NCI-H748 treated with DMSO at 0.1 percent for 48 hours (cell line): ENCODE data around the gene ZBTB24.
A peak's percentile ranks its signal among the peaks of the same experiment; 100 is the strongest.

Experiments
- DNase-seq: peaks from one replicate; lab custom pipeline; 2025; lab: John Stamatoyannopoulos, UW

The ZBTB24 gene

GRCh38 chr6:109449795-109450673 lies 33.0 kb downstream of the ZBTB24 start:
- no peak for DNase-seq

- no peak for DNase-seq
Measured at GRCh38 chr6:109449064-109449794, 33.8 kb downstream of the ZBTB24 start.

DNA sequence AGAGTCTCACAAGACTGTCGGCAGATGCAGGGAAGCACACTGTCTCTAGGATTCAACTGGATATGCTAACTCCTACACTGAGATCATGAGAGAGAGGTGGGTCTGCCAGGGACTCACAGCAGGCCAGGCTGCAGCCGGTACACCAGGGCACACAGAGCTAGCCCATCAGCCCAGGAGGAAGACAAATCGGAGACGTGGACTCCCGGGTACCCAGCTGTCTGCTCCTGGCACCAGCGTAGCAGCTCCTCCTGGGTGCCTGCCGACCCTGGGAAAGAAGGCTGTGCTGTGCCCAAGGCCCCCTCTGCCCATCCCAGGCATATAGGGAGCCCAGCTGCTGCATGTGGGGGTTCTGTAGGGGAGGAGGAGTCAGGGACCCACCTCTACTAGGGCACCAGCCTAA lies 34.4 kb downstream of the ZBTB24 start:
- DNase-seq, result no peak

- DNase-seq, result no peak
Measured at GRCh38 chr6:109447878-109448555, 35.0 kb downstream of the ZBTB24 start.

GRCh38 chr6:109447087-109447486 lies 35.9 kb downstream of the ZBTB24 start:
- no peak for DNase-seq

GRCh38 chr6:109446541-109446940 lies 36.5 kb downstream of the ZBTB24 start:
- DNase-seq, result no peak

- DNase-seq, result no peak
Measured at GRCh38 chr6:109446072-109446471, 36.9 kb downstream of the ZBTB24 start.

DNA sequence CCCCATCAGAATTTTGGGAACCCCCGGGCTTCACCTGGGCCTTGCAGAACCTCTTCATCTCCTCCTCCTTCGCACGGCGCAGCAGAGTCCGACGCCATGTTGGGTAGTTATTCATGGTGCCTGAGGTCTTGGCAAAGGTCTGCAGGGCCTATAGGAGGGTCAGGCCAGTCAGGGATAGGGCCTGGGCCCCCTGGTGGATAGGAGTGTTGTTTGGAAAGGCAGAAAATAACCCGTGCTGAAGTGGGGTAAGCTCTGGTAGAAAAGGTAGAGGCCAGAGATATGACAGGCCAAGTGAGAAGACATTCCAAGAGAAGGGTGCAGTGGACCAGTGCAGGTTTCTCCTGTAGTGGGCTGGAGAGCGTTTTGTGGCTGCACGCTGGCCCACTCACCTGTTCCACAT lies 37.6 kb downstream of the ZBTB24 start:
- DNase-seq, result no peak

- DNase-seq, result no peak
Measured at GRCh38 chr6:109443425-109443950, 39.5 kb downstream of the ZBTB24 start.

DNA sequence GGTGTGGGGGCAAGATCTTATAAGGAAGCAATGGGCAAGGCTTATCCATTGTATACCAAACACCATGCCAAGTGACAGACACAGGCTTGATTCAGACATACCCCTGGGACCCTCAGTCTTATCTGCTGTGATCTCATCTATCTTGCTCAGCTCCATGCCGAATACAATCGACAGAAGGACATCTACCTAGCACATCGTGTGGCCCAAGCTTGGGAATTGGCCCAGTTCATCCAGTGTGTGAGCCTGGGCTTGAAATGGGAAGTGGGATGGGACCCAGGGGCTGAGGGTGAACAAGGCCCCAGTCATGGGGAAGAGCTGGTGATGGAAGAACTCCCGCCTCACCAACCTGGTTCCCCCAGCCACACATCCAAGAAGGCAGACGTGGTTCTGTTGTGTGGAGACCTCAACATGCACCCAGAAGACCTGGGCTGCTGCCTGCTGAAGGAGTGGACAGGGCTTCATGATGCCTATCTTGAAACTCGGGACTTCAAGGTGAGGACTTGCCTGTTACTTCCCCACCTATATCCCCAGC lies 40.6 kb downstream of the ZBTB24 start:
- DNase-seq, result no peak

GRCh38 chr6:109441069-109441816 lies 41.8 kb downstream of the ZBTB24 start:
- peak; percentile 14 for DNase-seq

DNA sequence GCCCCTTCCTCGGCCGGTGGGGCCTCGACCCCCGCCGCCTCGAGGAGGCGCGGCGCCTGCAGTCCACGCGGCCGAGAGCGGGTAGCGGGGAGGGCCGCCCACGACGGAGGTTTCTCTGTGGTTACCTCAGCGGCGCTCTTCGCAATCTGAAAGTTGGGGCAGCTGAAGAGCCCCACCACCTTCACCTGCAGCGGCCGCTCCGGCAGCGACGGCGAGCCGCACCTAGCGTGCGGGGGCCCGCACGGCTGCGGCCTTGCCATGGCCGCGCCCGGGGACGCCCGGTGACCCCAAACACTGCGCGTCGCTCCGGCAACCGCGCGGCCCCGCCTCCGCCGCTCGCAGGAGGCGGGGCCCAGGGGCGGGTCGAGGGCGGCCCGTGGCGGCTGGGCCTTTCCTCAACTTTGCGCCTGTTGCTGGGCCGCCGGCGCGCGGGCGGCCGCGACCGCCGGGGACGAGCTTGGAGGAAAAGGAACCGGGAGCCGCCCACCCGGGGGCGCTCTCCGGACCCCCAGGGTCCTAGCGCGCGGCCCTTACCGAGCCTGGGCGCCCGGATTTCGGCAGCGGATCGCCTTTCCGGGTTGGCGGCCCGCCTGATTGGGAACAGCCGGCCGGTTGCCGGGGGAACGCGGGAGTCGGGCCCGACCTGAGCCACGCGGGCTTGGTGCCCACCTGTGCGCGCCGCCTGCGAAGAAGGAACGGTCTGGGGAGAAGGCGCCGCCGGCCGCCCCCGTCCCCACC lies 42.5 kb downstream of the ZBTB24 start, which contains the start of the genes PPIL6 and SMPD2:
Gene PPIL6 (minus strand): TSS at position 298 of the 738 bp plus-strand sequence. CDS start 38 bp downstream, at position 260.
Gene SMPD2 (plus strand): TSS at position 394 of the 738 bp plus-strand sequence. CDS start 398 bp downstream, outside the sequence.
- DNase-seq, result peak; percentile 67

DNA sequence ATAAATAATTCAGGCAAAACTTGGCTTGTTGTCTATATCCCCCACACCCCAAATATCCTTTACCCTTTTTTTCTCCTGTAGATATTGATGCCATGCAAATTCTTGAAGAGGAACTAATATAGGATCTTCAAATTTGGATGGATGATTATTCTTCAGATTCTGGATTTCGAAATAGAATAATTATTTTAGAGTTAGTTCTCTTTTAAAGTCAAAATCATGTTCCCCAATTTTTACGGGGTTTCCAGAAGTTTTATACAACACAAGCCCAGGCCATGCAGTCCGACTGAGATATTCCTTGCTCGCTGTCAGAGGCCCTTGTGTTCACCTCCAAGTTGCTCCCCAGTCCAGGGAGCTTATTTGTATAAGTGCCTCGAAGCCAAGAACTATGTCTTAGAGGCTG lies 47.0 kb downstream of the ZBTB24 start:
- no peak for DNase-seq

GRCh38 chr6:109434456-109434855 lies 48.6 kb downstream of the ZBTB24 start:
- no peak for DNase-seq

GRCh38 chr6:109429496-109429895 lies 53.5 kb downstream of the ZBTB24 start:
- no peak for DNase-seq

DNA sequence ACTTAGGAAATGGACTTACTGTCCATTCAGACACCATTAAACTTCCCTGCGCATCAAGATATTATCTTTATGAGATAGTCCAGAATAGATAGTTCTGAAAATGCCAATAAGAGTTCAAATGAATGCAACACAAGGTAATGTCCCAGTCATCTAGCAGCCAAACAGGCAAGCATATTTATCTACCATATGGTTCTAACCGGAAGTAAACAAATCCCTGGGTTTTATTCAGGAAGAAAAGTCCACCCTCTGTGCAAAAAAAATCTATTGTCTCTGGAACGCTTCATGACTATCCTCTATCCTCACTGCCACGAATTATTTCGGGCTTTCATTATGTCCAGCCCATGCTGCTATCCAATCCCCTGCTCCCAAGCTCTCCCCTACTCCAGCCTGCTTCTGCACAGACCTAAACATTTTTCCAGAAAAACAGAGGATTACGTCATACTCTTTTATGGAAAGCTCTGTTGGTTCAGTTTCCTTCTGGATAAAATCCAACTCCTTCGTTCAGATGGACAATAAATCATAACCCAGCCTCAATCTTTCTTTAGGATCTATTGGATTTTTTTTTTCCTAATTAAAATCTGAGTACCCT lies 54.0 kb downstream of the ZBTB24 start:
- no peak for DNase-seq

DNA sequence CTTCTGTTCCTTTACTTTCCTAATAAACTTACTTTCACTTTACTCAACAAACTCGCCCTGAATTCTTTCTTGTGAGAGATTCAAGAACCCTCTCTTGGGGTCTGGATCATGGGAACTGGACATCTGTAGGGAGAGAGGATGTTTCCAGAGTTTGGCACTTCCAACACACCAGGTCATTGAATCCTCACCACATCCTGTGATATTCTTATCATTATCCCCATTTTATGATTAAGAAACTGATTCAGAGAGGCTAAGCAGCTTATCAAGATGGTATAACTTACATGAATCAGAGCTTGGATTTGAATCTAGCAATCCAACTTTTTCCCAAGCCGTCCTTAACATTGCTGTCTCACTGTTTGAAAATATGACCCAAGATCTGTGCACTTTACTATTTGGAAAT lies 58.1 kb downstream of the ZBTB24 start:
- no peak for DNase-seq

DNA sequence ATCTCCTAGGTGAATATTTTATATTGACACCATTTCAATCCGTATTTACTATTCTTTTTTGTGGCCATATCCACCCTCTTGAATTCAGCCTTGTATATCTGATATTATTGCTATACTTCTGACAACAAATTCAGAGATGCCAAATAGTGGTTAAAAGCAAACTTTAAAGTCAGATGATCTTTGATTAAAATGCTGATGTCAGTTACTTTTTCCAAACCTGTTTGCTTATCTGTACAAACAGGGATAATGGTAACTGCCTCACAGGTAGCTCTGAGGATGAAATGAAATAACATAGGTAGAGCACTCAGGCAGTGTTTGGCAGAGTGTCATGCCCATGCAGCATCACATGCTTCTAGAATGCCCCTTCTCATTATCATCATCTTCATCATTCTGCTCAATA lies 61.8 kb downstream of the ZBTB24 start:
- DNase-seq, result no peak

DNA sequence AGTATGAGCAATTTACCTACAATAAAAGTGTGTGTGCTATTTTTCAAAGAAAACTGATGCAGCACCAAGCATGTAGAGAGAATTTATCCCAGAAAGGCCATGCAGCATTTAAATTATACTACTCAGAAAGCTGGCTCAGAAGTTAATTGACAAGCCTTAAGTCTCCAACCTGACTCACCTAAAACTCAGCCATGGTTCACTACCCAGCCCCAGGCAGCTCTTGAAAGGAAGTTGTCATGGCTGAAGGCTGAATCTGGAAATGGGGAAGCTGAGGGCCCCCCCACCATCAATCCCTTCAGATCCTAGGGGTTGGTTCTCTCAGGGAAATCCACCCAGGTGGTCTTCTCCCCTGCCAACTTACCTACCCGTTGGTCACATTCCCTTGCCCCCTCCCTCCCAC lies 62.3 kb downstream of the ZBTB24 start:
- DNase-seq, result no peak

GRCh38 chr6:109417646-109418045 lies 65.4 kb downstream of the ZBTB24 start:
- DNase-seq, result no peak
